SK-N-MC (cell line): Measurements from ENCODE around the gene HBD.

Source experiments
- DNase-seq: peaks from one replicate; pipeline ENCODE4 v3.0.0-alpha.2; 2011; ENCODE audit warnings: low read depth, low spot score
- H3K27ac ChIP-seq: fragments of 200-600 bp; sonication (generic); 2 replicates; pipeline ENCODE4 v1.5.1; 2016; ENCODE audit warnings: mixed run types
- H3K36me3 ChIP-seq: fragments of 200-600 bp; sonication (generic); 2 replicates; pipeline ENCODE4 v1.6.1; 2017; ENCODE audit warnings: antibody characterized with exemption, low read length, mixed read lengths; ENCODE audit not compliant: insufficient read depth
- H3K4me3 ChIP-seq: fragments of 200-600 bp; sonication (generic); 2 replicates; pipeline ENCODE4 v1.5.1; 2016
- H3K9ac ChIP-seq: fragments of 200-600 bp; sonication (generic); 2 replicates; pipeline ENCODE4 v1.8.0; 2017; ENCODE audit warnings: mixed run types, mixed read lengths; ENCODE audit not compliant: insufficient read length
- H3K9me3 ChIP-seq: fragments of 200-600 bp; sonication (generic); 2 replicates; pipeline ENCODE4 v1.6.1; 2017; ENCODE audit warnings: low read depth, mild to moderate bottlenecking, antibody characterized with exemption, low read length, moderate library complexity, mixed read lengths
- EZH2 ChIP-seq: fragments of 200-600 bp; sonication (generic); IDR thresholded peaks from one replicate; pipeline ENCODE4 v1.6.1; 2017; ENCODE audit warnings: antibody characterized with exemption
- FOXP2 ChIP-seq: optimal IDR thresholded peaks from 2 replicates; pipeline ENCODE3; 2011; ENCODE audit warnings: mild to moderate bottlenecking, moderate library complexity; ENCODE audit not compliant: insufficient read depth; ENCODE audit errors: extremely low read length, control extremely low read depth
- POLR2AphosphoS5 ChIP-seq: IDR thresholded peaks from 2 replicates; pipeline ENCODE4 v1.6.1; 2012; ENCODE audit warnings: mild to moderate bottlenecking, low read depth, low read length, borderline replicate concordance

The HBD gene

GRCh38 chr11:5203366-5203765, 30.9 kb downstream of the HBD start:
- no peak for DNase-seq
- H3K36me3 ChIP-seq: no peaks in the 10 kb centered on the region
- H3K4me3 ChIP-seq: no peak overlapping the region
- H3K9me3 ChIP-seq: no peaks in the 10 kb centered on the region
- H3K27ac ChIP-seq: no peak overlapping the region
- no peak for TF ChIP-seq FOXP2
- no peak for TF ChIP-seq EZH2
- TF ChIP-seq POLR2AphosphoS5: no peak
- H3K9ac ChIP-seq: no peak overlapping the region

GRCh38 chr11:5200582-5200981, 33.7 kb downstream of the HBD start, which contains the start of gene OR51V1:
Gene OR51V1, minus strand, starts transcription at chr11:5200682. Its CDS starts 0 bp downstream, at chr11:5200682.
- no peaks in the 10 kb centered on the region for H3K9me3 ChIP-seq

GRCh38 chr11:5198285-5198684, 36.0 kb downstream of the HBD start:
- TF ChIP-seq FOXP2 (no peak), EZH2 (no peak), POLR2AphosphoS5 (no peak)
- no peak overlapping the region for H3K9ac ChIP-seq

More at GRCh38 chr11:5200582-5200981, 33.7 kb downstream of the HBD start, which contains the start of gene OR51V1:
- Histone ChIP-seq H3K4me3 (no peak within 1 kb of the TSS), H3K36me3 (no peaks in the 10 kb centered on the region), H3K27ac (no peak within 1 kb of the TSS), H3K9ac (no peak within 1 kb of the TSS)
- TF ChIP-seq EZH2 (no peak), FOXP2 (no peak), POLR2AphosphoS5 (no peak)
- no peak for DNase-seq

GRCh38 chr11:5197536-5197935, 36.7 kb downstream of the HBD start:
- Histone ChIP-seq H3K9ac (no peak overlapping the region), H3K4me3 (no peak overlapping the region), H3K9me3 (no peaks in the 10 kb centered on the region), H3K36me3 (no peaks in the 10 kb centered on the region), H3K27ac (no peak overlapping the region)
- DNase-seq: no peak
- no peak for TF ChIP-seq POLR2AphosphoS5
- TF ChIP-seq EZH2: no peak
- no peak for TF ChIP-seq FOXP2

More at GRCh38 chr11:5198285-5198684, 36.0 kb downstream of the HBD start:
- Histone ChIP-seq H3K27ac (no peak overlapping the region), H3K9me3 (no peaks in the 10 kb centered on the region), H3K36me3 (no peaks in the 10 kb centered on the region), H3K4me3 (no peak overlapping the region)
- no peak for DNase-seq

- TF ChIP-seq POLR2AphosphoS5: no peak
- TF ChIP-seq FOXP2: no peak
- H3K9ac ChIP-seq: no peak overlapping the region
- H3K27ac ChIP-seq: no peak overlapping the region
- DNase-seq: no peak
- H3K9me3 ChIP-seq: no peaks in the 10 kb centered on the region
- H3K4me3 ChIP-seq: no peak overlapping the region
- no peaks in the 10 kb centered on the region for H3K36me3 ChIP-seq
These were observed 37.6 kb downstream of the HBD start for GRCh38 chr11:5196731-5197130.

- no peak for TF ChIP-seq FOXP2
- no peak for TF ChIP-seq POLR2AphosphoS5
- TF ChIP-seq EZH2: no peak
- no peak overlapping the region for H3K9ac ChIP-seq
- DNase-seq: no peak
- H3K9me3 ChIP-seq: no peaks in the 10 kb centered on the region
- H3K36me3 ChIP-seq: no peaks in the 10 kb centered on the region
- H3K4me3 ChIP-seq: no peak overlapping the region
- no peak overlapping the region for H3K27ac ChIP-seq
These were observed 38.2 kb downstream of the HBD start for GRCh38 chr11:5196067-5196466.

- no peak for DNase-seq
- no peak for TF ChIP-seq POLR2AphosphoS5
- TF ChIP-seq EZH2: no peak
These were observed 41.5 kb downstream of the HBD start for GRCh38 chr11:5192738-5193137.

GRCh38 chr11:5188201-5188600, 46.1 kb downstream of the HBD start:
- no peaks in the 10 kb centered on the region for H3K36me3 ChIP-seq
- H3K4me3 ChIP-seq: no peak overlapping the region
- TF ChIP-seq POLR2AphosphoS5 (no peak), EZH2 (no peak), FOXP2 (no peak)
- H3K27ac ChIP-seq: no peak overlapping the region
- no peak overlapping the region for H3K9ac ChIP-seq
- H3K9me3 ChIP-seq: no peaks in the 10 kb centered on the region
- DNase-seq: no peak

More at GRCh38 chr11:5192738-5193137, 41.5 kb downstream of the HBD start:
- H3K9ac ChIP-seq: no peak overlapping the region
- no peaks in the 10 kb centered on the region for H3K9me3 ChIP-seq
- H3K27ac ChIP-seq: no peak overlapping the region
- no peaks in the 10 kb centered on the region for H3K36me3 ChIP-seq
- no peak overlapping the region for H3K4me3 ChIP-seq
